Measurements from ENCODE around the gene PEX3.
"Not testable (repeated sequence)": the region's sequence is repeated elsewhere in the genome, so short reads cannot be mapped to it uniquely, and the experiment has no call there.

The PEX3 gene

GRCh38 chr6:143449082-143449713 lies 1.4 kb upstream of the PEX3 start:
- no peak for DNase-seq

GRCh38 chr6:143449714-143450452 lies 722 bp upstream of the PEX3 start:
- DNase-seq, result peak in 1 of 2 donors; percentile 8

- DNase-seq, result peak; percentile 13 to 19
These were observed 926 bp downstream of the PEX3 start for GRCh38 chr6:143451531-143451930.

GRCh38 chr6:143457563-143458359 lies 7.2 kb downstream of the PEX3 start:
- no peak for DNase-seq

- no peak for DNase-seq
These were observed 14.9 kb downstream of the PEX3 start for GRCh38 chr6:143465546-143465945.

- DNase-seq, result no peak
These were observed 17.4 kb downstream of the PEX3 start for GRCh38 chr6:143468026-143468425.

GRCh38 chr6:143468823-143469222 lies 18.2 kb downstream of the PEX3 start:
- not testable (repeated sequence) for DNase-seq

- no peak for DNase-seq
These were observed 21.2 kb downstream of the PEX3 start for GRCh38 chr6:143471822-143472221.

GRCh38 chr6:143476545-143476944 lies 25.9 kb downstream of the PEX3 start:
- no peak for DNase-seq

- no peak for DNase-seq
These were observed 28.0 kb downstream of the PEX3 start for GRCh38 chr6:143478479-143479062.

GRCh38 chr6:143482593-143482992 lies 32.0 kb downstream of the PEX3 start:
- DNase-seq, result no peak

GRCh38 chr6:143485967-143486366 lies 35.4 kb downstream of the PEX3 start:
- no peak for DNase-seq

GRCh38 chr6:143486752-143487151 lies 36.1 kb downstream of the PEX3 start:
- DNase-seq, result no peak

GRCh38 chr6:143490244-143490643 lies 39.6 kb downstream of the PEX3 start:
- DNase-seq, result no peak

- no peak for DNase-seq
These were observed 40.2 kb downstream of the PEX3 start for GRCh38 chr6:143490775-143491174.

GRCh38 chr6:143496974-143497373 lies 46.4 kb downstream of the PEX3 start:
- no peak for DNase-seq

- no peak for DNase-seq
These were observed 47.8 kb downstream of the PEX3 start for GRCh38 chr6:143498428-143498827.

GRCh38 chr6:143501851-143502250 lies 51.2 kb downstream of the PEX3 start:
- DNase-seq, result no peak

GRCh38 chr6:143504369-143504768 lies 53.8 kb downstream of the PEX3 start:
- no peak for DNase-seq

- no peak for DNase-seq
These were observed 54.5 kb downstream of the PEX3 start for GRCh38 chr6:143505111-143505510.

- no peak for DNase-seq
These were observed 54.9 kb downstream of the PEX3 start for GRCh38 chr6:143505537-143505936.

GRCh38 chr6:143506199-143506598 lies 55.6 kb downstream of the PEX3 start:
- DNase-seq, result no peak

- no peak for DNase-seq
These were observed 56.0 kb downstream of the PEX3 start for GRCh38 chr6:143506620-143507019.
